NT2/D1 (cell line): Measurements from ENCODE around the gene POGK.

Experiments
- DNase-seq: peaks from one replicate; pipeline ENCODE4 v3.0.0-alpha.2; 2011; ENCODE audit warnings: low read depth, low spot score
- H3K27me3 ChIP-seq: 2 replicates; pipeline ENCODE4 v1.6.0; 2011; ENCODE audit warnings: mild to moderate bottlenecking; ENCODE audit not compliant: insufficient read length, insufficient read depth
- H3K36me3 ChIP-seq: 2 replicates; pipeline ENCODE4 v1.6.1; 2011; ENCODE audit warnings: mild to moderate bottlenecking, low read length, mixed read lengths; ENCODE audit not compliant: insufficient read depth, insufficient read length
- H3K4me1 ChIP-seq: 2 replicates; pipeline ENCODE4 v1.5.1; 2011; ENCODE audit not compliant: insufficient read depth, insufficient read length
- H3K4me3 ChIP-seq: 2 replicates; pipeline ENCODE4 v1.5.1; 2011; ENCODE audit warnings: low read depth; ENCODE audit not compliant: insufficient read length
- H3K9ac ChIP-seq: 2 replicates; pipeline ENCODE4 v1.6.0; 2011; ENCODE audit warnings: low read depth; ENCODE audit not compliant: insufficient read length
- H3K9me3 ChIP-seq: 2 replicates; pipeline ENCODE4 v1.5.1; 2011; ENCODE audit warnings: mild to moderate bottlenecking, low read length; ENCODE audit not compliant: insufficient read depth
- SUZ12 ChIP-seq: IDR thresholded peaks from 2 replicates; pipeline ENCODE4 v1.6.1; 2011; ENCODE audit not compliant: insufficient read length, insufficient read depth; ENCODE audit errors: extremely low read depth
- YY1 ChIP-seq: IDR thresholded peaks from 2 replicates; pipeline ENCODE4 v1.6.1; 2011; ENCODE audit not compliant: insufficient read length, insufficient read depth
- ZNF274 ChIP-seq: IDR thresholded peaks from 2 replicates; pipeline ENCODE4 v1.6.1; 2011; ENCODE audit warnings: mild to moderate bottlenecking, low read depth, low read length

The POGK gene, protein sequence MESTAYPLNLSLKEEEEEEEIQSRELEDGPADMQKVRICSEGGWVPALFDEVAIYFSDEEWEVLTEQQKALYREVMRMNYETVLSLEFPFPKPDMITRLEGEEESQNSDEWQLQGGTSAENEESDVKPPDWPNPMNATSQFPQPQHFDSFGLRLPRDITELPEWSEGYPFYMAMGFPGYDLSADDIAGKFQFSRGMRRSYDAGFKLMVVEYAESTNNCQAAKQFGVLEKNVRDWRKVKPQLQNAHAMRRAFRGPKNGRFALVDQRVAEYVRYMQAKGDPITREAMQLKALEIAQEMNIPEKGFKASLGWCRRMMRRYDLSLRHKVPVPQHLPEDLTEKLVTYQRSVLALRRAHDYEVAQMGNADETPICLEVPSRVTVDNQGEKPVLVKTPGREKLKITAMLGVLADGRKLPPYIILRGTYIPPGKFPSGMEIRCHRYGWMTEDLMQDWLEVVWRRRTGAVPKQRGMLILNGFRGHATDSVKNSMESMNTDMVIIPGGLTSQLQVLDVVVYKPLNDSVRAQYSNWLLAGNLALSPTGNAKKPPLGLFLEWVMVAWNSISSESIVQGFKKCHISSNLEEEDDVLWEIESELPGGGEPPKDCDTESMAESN

DNA sequence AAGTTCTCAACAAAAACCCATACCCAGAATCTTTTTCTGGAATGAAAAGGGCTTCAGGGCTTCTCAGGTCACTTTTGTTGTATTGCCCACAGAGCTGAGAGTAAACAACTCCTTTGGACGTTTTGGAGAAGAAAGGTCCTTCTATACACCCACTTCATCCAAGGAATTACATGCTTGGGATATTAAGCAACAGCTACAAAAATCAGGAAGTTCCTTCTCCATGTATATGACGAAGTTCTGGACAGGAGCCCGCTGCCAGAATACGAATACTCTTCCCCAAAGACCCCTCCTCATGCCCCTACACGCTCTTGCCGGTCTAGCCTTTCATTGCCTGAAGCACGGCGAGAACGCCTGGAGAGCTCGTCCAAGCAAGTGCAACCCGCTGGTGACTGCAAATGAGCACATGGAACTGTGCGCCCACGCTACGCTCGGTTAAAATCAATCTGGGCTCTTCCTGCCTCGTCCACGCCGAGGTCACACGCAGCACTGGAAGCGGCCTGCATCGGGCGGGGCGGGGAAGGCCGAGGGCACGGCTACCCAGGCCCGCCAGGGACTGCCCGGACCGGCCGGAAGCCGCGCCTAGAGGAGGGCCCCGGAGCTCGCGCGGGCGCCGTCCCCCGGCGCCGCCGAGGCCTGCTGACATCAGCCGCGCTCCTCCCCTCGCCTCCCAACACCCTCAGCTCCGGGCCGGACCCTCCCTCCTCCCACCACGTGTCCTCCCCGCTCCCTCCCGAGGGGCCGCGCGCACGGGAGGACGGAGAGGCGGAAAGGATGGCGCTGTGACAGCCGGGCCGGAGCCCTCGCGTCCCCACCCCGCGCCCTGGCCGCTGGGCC is at the start of gene POGK:
Gene POGK, plus strand, starts transcription at position 710 of the 834 bp plus-strand sequence. CDS start 1,482 bp downstream, outside the sequence.
- TF ChIP-seq ZNF274 (no peak), SUZ12 (no peak), YY1 (no peak)
- peak; percentile 94 for DNase-seq
- Histone ChIP-seq H3K36me3 (peaks cover 39% of the 10 kb centered on the region), H3K4me3 (peak within 1 kb of the TSS; percentile 73), H3K27me3 (no peaks in the 10 kb centered on the region), H3K9me3 (no peaks in the 10 kb centered on the region), H3K9ac (peak within 1 kb of the TSS; percentile 92), H3K4me1 (peaks cover 10% of the 10 kb centered on the region)

DNA sequence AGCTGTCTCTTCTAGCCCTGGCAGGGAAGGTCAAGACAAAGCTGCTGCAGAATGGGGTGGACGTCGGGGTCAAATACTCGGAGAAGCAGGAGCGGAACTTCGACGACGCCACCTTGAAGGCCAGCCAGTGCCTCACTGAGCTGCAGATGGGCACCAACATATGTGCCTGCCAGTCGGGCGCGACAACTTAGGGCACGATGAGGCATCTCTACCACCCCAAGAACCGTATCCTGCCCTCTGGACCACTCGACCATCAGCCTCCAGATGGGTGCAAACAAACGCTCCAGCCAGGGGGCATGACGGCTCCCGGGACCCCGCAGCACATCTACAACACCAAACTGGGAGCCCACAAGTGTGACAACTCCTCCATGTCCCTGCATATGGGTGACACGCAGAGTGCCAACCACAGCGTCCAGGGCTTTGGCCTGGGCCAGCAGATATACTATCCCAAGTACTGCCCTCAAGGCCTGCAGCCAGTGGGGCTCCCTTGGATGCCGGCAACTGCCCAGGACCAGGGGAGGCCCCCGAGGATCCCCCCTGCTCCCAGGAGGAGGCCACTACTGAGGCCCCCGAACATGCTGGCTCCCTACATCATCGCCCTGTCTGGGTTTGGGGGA is 42.5 kb upstream of the POGK start:
- TF ChIP-seq SUZ12 (no peak), ZNF274 (no peak), YY1 (no peak)
- no peak overlapping the region for H3K4me3 ChIP-seq
- H3K27me3 ChIP-seq = no peaks in the 10 kb centered on the region
- H3K9me3 ChIP-seq = no peaks in the 10 kb centered on the region
- no peak for DNase-seq
- H3K9ac ChIP-seq = no peak overlapping the region
- H3K4me1 ChIP-seq = no peaks in the 10 kb centered on the region
- no peaks in the 10 kb centered on the region for H3K36me3 ChIP-seq

DNA sequence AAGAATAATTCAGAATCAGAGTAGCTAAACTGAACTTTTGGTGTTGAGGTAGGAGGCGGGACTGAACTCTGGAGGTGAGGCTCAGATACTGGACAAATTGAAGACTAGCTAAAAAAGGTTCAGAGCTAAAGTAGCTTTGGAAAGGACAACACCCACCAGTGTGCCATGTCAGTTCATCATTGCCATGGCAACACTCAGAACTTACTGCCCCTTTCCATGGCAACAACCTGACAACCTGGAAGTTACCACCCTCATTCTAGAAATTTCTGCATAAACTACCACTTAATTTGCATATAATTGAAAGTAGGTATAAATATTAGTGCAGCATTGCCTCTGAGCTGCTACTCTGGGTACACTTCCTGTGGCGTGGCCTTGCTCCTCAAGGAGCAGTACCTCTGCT is 30.3 kb upstream of the POGK start:
- DNase-seq = no peak
- H3K4me1 ChIP-seq = no peaks in the 10 kb centered on the region
- H3K9me3 ChIP-seq = no peaks in the 10 kb centered on the region
- H3K4me3 ChIP-seq = no peak overlapping the region
- no peaks in the 10 kb centered on the region for H3K36me3 ChIP-seq
- no peaks in the 10 kb centered on the region for H3K27me3 ChIP-seq
- H3K9ac ChIP-seq = no peak overlapping the region
- TF ChIP-seq YY1 (no peak), SUZ12 (no peak), ZNF274 (no peak)

DNA sequence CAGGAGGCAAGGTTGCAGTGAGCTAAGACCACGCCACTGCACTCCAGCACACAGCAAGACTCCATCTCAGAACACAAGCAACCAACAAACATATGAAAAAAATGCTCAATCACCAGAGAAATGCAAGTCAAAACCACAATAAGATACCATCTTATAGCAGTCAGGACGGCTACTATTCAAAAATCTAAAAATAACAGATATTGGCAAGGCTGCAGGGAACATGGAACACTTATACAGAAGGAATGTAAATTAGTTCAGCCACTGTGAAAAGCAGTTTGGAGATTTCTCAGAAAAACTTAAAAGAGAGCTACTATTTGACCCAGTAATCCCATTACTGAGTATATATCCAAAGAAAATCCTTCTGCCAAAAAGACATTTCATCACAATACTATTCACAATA is 27.6 kb upstream of the POGK start:
- Histone ChIP-seq H3K4me1 (peaks cover under 1% of the 10 kb centered on the region), H3K27me3 (no peaks in the 10 kb centered on the region), H3K4me3 (no peak overlapping the region), H3K36me3 (no peaks in the 10 kb centered on the region), H3K9ac (no peak overlapping the region), H3K9me3 (peaks cover 12% of the 10 kb centered on the region; the same call in 1 of the 2 replicates)
- no peak for DNase-seq
- TF ChIP-seq YY1 = no peak

DNA sequence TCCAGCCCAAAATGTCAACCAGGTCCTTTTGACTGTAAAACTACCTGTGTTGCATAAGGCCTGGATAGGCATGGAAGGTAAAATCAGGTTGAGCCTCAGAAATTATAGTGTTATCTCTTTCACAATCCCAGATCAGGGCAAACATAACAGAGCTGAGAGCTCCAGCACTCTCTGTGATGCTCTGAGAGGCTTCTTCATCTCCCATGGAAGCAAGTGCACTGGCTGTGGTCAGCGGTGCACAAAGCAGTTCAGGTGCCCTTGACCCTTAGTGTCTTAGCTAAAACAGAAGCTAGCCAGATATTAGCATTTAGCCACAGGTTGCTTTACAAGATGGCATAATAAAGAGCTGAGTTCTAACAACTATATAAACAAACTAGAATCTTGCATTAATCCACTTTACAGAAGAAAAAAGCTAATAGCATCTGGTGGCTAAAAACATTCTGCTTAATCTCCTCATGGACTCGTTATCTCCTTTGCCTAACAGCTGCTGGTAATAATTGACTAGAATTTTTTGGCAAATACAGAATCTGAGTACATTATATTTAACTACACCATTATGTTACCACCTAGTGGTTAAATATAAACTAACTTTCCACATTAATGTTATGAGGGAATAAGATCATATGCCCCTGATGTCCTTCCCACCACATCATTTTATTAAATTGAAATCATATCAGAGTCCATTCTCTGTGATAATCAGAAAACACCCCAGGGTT is 25.6 kb upstream of the POGK start:
- no peak for TF ChIP-seq YY1
- TF ChIP-seq ZNF274 = no peak
- TF ChIP-seq SUZ12 = no peak
- Histone ChIP-seq H3K4me1 (peaks cover 3% of the 10 kb centered on the region), H3K4me3 (no peak overlapping the region), H3K9me3 (peaks cover 16% of the 10 kb centered on the region; the same call in 1 of the 2 replicates), H3K9ac (no peak overlapping the region), H3K36me3 (no peaks in the 10 kb centered on the region), H3K27me3 (no peaks in the 10 kb centered on the region)
- no peak for DNase-seq

DNA sequence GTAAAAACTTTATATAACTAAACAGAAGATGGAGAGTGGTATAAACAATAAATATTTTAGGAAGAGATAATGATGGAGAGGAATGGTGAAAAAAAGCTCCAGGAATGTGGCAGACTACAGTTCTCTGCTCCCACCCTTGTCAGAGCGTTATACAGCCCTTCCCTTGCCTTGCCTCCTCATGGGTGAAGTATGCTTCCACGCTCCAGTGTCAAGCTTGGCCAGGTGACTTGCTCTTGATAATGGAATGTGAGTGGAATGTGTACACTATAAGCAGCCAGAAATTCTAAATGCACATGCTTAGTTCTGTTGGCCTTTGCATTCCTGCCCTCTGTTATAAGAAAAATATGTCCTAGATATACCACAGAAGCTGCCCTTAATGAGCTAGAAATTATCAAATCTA is 24.7 kb upstream of the POGK start:
- DNase-seq = no peak

More for the DNA sequence above, 24.7 kb upstream of the POGK start:
- Histone ChIP-seq H3K27me3 (no peaks in the 10 kb centered on the region), H3K36me3 (no peaks in the 10 kb centered on the region), H3K9ac (no peak overlapping the region), H3K4me1 (peaks cover 3% of the 10 kb centered on the region), H3K9me3 (peaks cover 22% of the 10 kb centered on the region; the same call in 1 of the 2 replicates), H3K4me3 (no peak overlapping the region)
- TF ChIP-seq SUZ12 (no peak), YY1 (no peak), ZNF274 (no peak)
